ENCODE measurements around the gene ARHGEF6.

The ARHGEF6 gene

GRCh38 chrX:136646602-136647239 is 134.0 kb downstream of the ARHGEF6 start:
- H3K79me2 ChIP-seq (ENCODE audit: insufficient read depth, low read length): no peaks in the 10 kb centered on the region
- TF ChIP-seq CTCF (IDR thresholded peaks at IDR 0.05; ENCODE audit: insufficient read depth, low read length, poor library complexity, severe bottlenecking) (no peak), EZH2phosphoT487 (conservative IDR thresholded peaks at IDR 0.05; ENCODE audit: low read length) (no peak)

GRCh38 chrX:136643243-136643642 is 137.5 kb downstream of the ARHGEF6 start:
- no peak overlapping the region for H2AFZ ChIP-seq (ENCODE audit: low read depth, low read length, severe bottlenecking)
- TF ChIP-seq EZH2phosphoT487 (conservative IDR thresholded peaks at IDR 0.05; ENCODE audit: low read length) (no peak), CTCF (IDR thresholded peaks at IDR 0.05; ENCODE audit: insufficient read depth, low read length, poor library complexity, severe bottlenecking) (no peak)
- no peaks in the 10 kb centered on the region for H3K9me3 ChIP-seq (ENCODE audit: insufficient read depth, low read length)
- H3K27ac ChIP-seq (ENCODE audit: low read depth, low read length): no peak overlapping the region
- no peaks in the 10 kb centered on the region for H3K79me2 ChIP-seq (ENCODE audit: insufficient read depth, low read length)
- H3K27me3 ChIP-seq (ENCODE audit: low read length): no peaks in the 10 kb centered on the region
- H3K4me3 ChIP-seq (ENCODE audit: insufficient read depth, low read length, poor library complexity, severe bottlenecking): no peak overlapping the region
- no peak overlapping the region for H3K4me2 ChIP-seq (ENCODE audit: low read depth, low read length, poor library complexity, severe bottlenecking)
- no peaks in the 10 kb centered on the region for H4K20me1 ChIP-seq (ENCODE audit: low read depth, low read length)
- no peaks in the 10 kb centered on the region for H3K9me2 ChIP-seq (replicated peaks; ENCODE audit: insufficient read depth, low read length)
- no peaks in the 10 kb centered on the region for H3F3A ChIP-seq (ENCODE audit: insufficient read depth)
- H3K9ac ChIP-seq (ENCODE audit: low read length): no peak overlapping the region
- no peaks in the 10 kb centered on the region for H3K36me3 ChIP-seq (ENCODE audit: low read length)

More at GRCh38 chrX:136646602-136647239, 134.0 kb downstream of the ARHGEF6 start:
- no peaks in the 10 kb centered on the region for H3K9me3 ChIP-seq (ENCODE audit: insufficient read depth, low read length)
- no peaks in the 10 kb centered on the region for H4K20me1 ChIP-seq (ENCODE audit: low read depth, low read length)
- no peaks in the 10 kb centered on the region for H3K27me3 ChIP-seq (ENCODE audit: low read length)
- no peaks in the 10 kb centered on the region for H3F3A ChIP-seq (ENCODE audit: insufficient read depth)
- no peaks in the 10 kb centered on the region for H3K36me3 ChIP-seq (ENCODE audit: low read length)
- no peak overlapping the region for H3K4me3 ChIP-seq (ENCODE audit: insufficient read depth, low read length, poor library complexity, severe bottlenecking)
- no peak overlapping the region for H3K9ac ChIP-seq (ENCODE audit: low read length)
- H3K27ac ChIP-seq (ENCODE audit: low read depth, low read length): no peak overlapping the region
- no peak overlapping the region for H2AFZ ChIP-seq (ENCODE audit: low read depth, low read length, severe bottlenecking)
- no peak overlapping the region for H3K4me2 ChIP-seq (ENCODE audit: low read depth, low read length, poor library complexity, severe bottlenecking)
- H3K9me2 ChIP-seq (replicated peaks; ENCODE audit: insufficient read depth, low read length): no peaks in the 10 kb centered on the region

GRCh38 chrX:136639506-136640176 is 141.1 kb downstream of the ARHGEF6 start:
- no peak for TF ChIP-seq CTCF (IDR thresholded peaks at IDR 0.05; ENCODE audit: insufficient read depth, low read length, poor library complexity, severe bottlenecking)
- TF ChIP-seq EZH2phosphoT487 (conservative IDR thresholded peaks at IDR 0.05; ENCODE audit: low read length): no peak
- Histone ChIP-seq H3K36me3 (ENCODE audit: low read length) (no peaks in the 10 kb centered on the region), H3K27me3 (ENCODE audit: low read length) (no peaks in the 10 kb centered on the region), H3K9me3 (ENCODE audit: insufficient read depth, low read length) (no peaks in the 10 kb centered on the region), H3K9ac (ENCODE audit: low read length) (no peak overlapping the region), H3K4me2 (ENCODE audit: low read depth, low read length, poor library complexity, severe bottlenecking) (no peak overlapping the region), H3K4me3 (ENCODE audit: insufficient read depth, low read length, poor library complexity, severe bottlenecking) (no peak overlapping the region), H4K20me1 (ENCODE audit: low read depth, low read length) (no peaks in the 10 kb centered on the region), H3K9me2 (replicated peaks; ENCODE audit: insufficient read depth, low read length) (no peaks in the 10 kb centered on the region), H2AFZ (ENCODE audit: low read depth, low read length, severe bottlenecking) (no peak overlapping the region), H3F3A (ENCODE audit: insufficient read depth) (no peaks in the 10 kb centered on the region), H3K27ac (ENCODE audit: low read depth, low read length) (no peak overlapping the region), H3K79me2 (ENCODE audit: insufficient read depth, low read length) (no peaks in the 10 kb centered on the region)
